Neural crest cell (in vitro differentiated cells): ENCODE results near the gene CIAO1. TPM values are rescaled to one million over a fixed set of nuclear protein-coding genes. Genes with fewer than 3 reads are reported as not detected.
"Not testable (repeated sequence)": the region's sequence is repeated elsewhere in the genome, so short reads cannot be mapped to it uniquely, and the experiment has no call there.

Experiments used
- DNase-seq: peaks from one replicate; pipeline ENCODE4 v3.0.0; 2021; ENCODE audit warnings: low read depth, mixed read lengths, low spot score
- H3K27ac Mint-ChIP-seq: one replicate; pipeline ENCODE4 v1.8.0; 2021; ENCODE audit warnings: mild to moderate bottlenecking, mixed read lengths; ENCODE audit not compliant: unreplicated experiment
- H3K27me3 Mint-ChIP-seq: 2 replicates; pipeline ENCODE4 v1.8.0; 2021; ENCODE audit warnings: low read depth, mild to moderate bottlenecking, mixed read lengths
- H3K36me3 Mint-ChIP-seq: 2 replicates; pipeline ENCODE4 v1.8.0; 2021; ENCODE audit warnings: low read depth, mild to moderate bottlenecking, mixed read lengths
- H3K4me1 Mint-ChIP-seq: 2 replicates; pipeline ENCODE4 v1.8.0; 2021; ENCODE audit warnings: mixed read lengths
- H3K4me3 Mint-ChIP-seq: one replicate; pipeline ENCODE4 v1.8.0; 2021; ENCODE audit warnings: mild to moderate bottlenecking, mixed read lengths
- H3K9me3 Mint-ChIP-seq: 2 replicates; pipeline ENCODE4 v1.8.0; 2021; ENCODE audit warnings: mixed read lengths
- CTCF ChIP-seq: fragments of 200-600 bp; sonication (generic); conservative IDR thresholded peaks from 2 replicates; pipeline ENCODE4 v1.5.0; 2021; ENCODE audit warnings: antibody characterized with exemption, mild to moderate bottlenecking
- total RNA-seq: library from RNA; stranded (reverse); gene quantifications from 2 replicates; pipeline ENCODE4 v1.2.1, GENCODE V29; 2021

The CIAO1 gene
- total RNA-seq, 1 donor from 2014 or later: 89.8 TPM

- H3K27ac Mint-ChIP-seq: no peak overlapping the region
- H3K4me1 Mint-ChIP-seq: no peaks in the 10 kb centered on the region
- no peaks in the 10 kb centered on the region for H3K9me3 Mint-ChIP-seq
- H3K27me3 Mint-ChIP-seq: no peaks in the 10 kb centered on the region
- TF ChIP-seq CTCF: no peak
- DNase-seq: no peak
- H3K4me3 Mint-ChIP-seq: no peak overlapping the region
- H3K36me3 Mint-ChIP-seq: peaks cover 31% of the 10 kb centered on the region
These were observed 10.9 kb downstream of the CIAO1 start for GRCh38 chr2:96276787-96277499.

- no peaks in the 10 kb centered on the region for H3K9me3 Mint-ChIP-seq
- H3K4me1 Mint-ChIP-seq: no peaks in the 10 kb centered on the region
- H3K36me3 Mint-ChIP-seq: peaks cover 23% of the 10 kb centered on the region
- no peak overlapping the region for H3K27ac Mint-ChIP-seq
- no peak for DNase-seq
- no peaks in the 10 kb centered on the region for H3K27me3 Mint-ChIP-seq
- no peak for TF ChIP-seq CTCF
- H3K4me3 Mint-ChIP-seq: no peak overlapping the region
These were observed 21.3 kb downstream of the CIAO1 start for GRCh38 chr2:96287273-96287856.

- no peaks in the 10 kb centered on the region for H3K4me1 Mint-ChIP-seq
- H3K9me3 Mint-ChIP-seq: no peaks in the 10 kb centered on the region
- H3K4me3 Mint-ChIP-seq: no peak overlapping the region
- H3K27ac Mint-ChIP-seq: no peak overlapping the region
- peaks cover 35% of the 10 kb centered on the region for H3K36me3 Mint-ChIP-seq
- no peak for TF ChIP-seq CTCF
- DNase-seq: no peak
- no peaks in the 10 kb centered on the region for H3K27me3 Mint-ChIP-seq
These were observed 25.7 kb downstream of the CIAO1 start for GRCh38 chr2:96291751-96292150.

- H3K36me3 Mint-ChIP-seq: peaks cover 31% of the 10 kb centered on the region
- H3K4me3 Mint-ChIP-seq, H3K27ac Mint-ChIP-seq, DNase-seq, H3K4me1 Mint-ChIP-seq, H3K27me3 Mint-ChIP-seq, H3K9me3 Mint-ChIP-seq: not testable (repeated sequence)
These were observed 28.2 kb downstream of the CIAO1 start for GRCh38 chr2:96294271-96294670.

GRCh38 chr2:96296925-96297324 is 30.9 kb downstream of the CIAO1 start:
- no peak for TF ChIP-seq CTCF
- Mint-ChIP-seq H3K27me3 (no peaks in the 10 kb centered on the region), H3K4me3 (no peak overlapping the region), H3K4me1 (no peaks in the 10 kb centered on the region), H3K9me3 (no peaks in the 10 kb centered on the region), H3K27ac (no peak overlapping the region), H3K36me3 (peaks cover 33% of the 10 kb centered on the region)
- no peak for DNase-seq

- Mint-ChIP-seq H3K27me3 (no peaks in the 10 kb centered on the region), H3K36me3 (peaks cover 32% of the 10 kb centered on the region), H3K9me3 (no peaks in the 10 kb centered on the region), H3K27ac (no peak overlapping the region), H3K4me1 (peaks cover 32% of the 10 kb centered on the region), H3K4me3 (peak overlapping the region; percentile 73)
- no peak for DNase-seq
- TF ChIP-seq CTCF: no peak
These were observed 35.8 kb downstream of the CIAO1 start for GRCh38 chr2:96301865-96302264.
